ENCODE data around the gene CD55.

Gene CD55

DNA sequence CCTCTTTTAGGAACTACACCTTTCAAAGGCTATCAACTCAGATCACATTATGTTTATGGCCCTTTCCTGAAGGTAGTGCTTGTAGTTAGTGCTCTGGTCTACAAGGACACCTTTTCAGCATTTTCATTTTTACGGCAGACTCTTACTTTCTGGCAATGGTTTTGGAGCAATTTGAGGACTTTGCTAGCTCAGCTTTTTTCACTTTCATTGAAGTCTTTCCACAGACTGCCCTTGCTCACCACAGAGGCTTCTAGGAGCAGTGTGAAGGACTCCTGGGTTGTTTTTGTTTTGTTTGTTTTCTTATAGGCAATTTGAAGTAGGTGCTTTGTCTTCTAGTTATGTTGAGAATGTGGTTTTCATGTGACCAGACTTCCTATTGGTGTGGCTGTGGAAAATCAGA is 43.1 kb downstream of the CD55 start:
- no peak for DNase-seq

DNA sequence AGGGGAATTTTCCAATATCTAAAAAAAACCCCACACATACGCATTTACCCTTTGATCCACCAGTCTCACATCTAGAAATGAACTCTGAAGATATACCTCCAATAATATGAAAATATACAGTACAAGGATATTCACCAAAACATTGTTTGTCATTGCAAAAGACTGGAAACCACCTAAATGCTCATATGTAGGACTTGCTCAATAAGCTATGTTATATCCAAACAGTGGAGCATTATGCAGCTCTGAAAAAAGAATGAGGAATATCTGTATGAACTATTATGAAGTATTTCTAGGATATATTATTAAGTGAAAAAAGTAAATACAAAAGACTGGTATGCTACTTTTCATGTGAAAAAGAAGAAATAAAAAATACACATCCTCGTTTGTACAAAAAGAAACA is 43.6 kb downstream of the CD55 start:
- no peak for DNase-seq

DNA sequence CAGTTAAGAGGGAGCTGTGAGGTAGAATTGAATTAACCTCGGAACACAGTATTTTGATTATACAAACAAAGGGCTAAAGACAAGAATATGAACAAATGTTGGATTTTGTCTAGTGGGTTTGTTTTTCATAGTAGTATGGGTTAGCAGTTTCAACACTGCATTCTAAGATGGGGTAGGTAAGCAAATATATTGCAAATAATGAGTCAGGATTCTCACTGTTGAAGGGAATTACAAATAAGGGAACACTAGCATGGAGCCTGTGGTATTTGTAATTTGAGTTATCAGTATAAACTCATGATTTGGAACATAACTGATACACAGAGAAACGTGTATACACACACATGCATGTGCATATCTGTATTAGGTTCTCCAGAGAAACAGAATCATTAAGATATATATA is 44.5 kb downstream of the CD55 start:
- no peak for DNase-seq

DNA sequence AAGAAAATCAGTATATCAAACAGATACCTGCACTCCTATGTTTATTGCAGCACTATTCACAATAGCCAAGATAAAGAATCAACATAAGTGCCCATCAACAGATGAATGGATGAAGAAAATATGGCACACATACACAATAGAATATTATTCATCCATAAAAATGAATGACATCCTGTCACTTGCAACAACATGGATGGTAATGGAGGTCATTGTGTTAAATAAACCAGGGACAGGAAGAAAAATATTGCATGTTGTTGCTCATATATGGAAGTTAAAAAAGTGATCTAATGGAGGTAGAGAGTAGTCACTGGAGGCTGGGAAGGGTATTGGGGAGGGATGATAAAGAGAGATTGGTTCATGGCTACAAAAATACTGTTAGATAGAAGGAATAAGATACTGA is 67.2 kb downstream of the CD55 start:
- no peak for DNase-seq

DNA sequence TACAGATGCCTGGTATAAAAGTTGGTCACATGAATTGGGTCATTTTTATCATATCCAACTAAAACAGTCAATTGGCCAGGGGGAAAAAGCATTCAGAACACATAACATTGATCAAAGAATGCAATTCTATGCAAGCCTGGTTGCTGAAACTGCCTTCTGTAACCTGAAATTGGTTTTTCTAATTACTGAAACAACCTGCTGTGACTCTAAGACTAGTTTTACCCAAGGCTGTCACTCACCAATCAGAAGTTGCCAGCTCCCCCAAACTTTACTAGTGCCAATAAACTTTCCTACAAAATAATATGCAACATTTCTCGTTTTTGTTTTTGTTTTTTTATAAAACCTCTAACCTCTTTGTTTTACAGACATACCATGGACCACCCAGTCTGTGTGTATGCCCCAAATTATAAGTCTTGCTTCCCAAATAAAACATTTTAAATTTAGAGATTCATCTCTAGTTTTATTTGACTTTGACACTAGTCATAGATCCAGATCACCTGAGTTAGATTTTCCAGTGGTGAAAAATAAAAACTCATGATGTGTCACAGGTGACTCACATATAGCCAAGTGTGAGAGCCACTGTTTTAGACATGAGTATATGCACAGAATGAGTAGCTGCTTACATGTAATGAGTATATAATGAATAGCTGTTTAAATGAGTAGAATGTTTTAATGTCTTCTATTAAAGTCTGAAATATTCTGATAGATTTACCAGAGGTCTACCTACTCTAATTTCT is 68.4 kb downstream of the CD55 start:
- no peak for DNase-seq

DNA sequence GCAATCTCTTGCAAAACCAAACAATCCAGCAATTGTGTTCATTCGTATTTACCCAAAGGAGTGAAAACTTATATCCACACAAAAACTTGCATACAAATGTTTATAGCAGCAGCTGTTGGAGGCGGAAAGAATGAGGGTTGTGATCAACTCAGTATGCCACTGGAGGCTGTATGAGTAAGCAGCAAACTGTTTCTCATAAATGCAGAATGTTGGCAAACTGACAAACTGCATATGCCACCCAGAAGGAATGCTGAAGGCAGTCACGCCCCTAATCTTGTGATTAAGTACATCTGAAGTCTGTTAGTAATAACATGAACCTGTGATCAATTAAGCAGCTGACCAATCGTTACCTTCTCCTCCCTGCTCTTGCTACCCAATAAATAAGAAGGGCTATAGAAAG is 72.1 kb downstream of the CD55 start:
- DNase-seq = peak in 1 of 2 experiments; percentile 18

DNA sequence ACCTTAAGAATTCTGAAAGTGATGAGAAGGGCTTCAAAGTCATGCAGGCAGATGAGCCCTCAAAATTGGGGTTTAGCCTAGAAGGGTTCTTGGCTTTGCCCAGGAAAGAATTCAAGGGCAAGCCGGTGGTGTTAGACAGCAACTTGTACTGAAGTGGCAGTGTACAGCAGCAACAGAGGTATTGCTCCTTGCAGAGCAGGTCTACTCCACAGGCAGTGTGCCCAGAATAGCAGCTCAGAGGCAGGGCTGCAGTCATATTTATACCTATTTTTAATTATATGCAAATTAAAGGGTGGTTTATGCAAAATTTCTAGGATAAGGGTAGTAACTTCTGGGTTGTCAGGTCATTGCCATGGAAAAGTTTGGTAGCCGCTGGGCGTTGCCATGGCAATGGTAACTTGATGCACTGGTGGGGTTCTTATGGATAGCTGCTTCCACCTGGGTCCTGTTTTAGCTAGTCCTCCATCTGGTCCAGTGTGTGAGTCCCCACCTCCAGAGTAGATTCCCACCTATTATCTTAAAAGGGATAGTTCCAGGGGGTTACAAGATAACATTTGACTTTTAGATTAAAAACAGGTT is 74.8 kb downstream of the CD55 start:
- DNase-seq = no peak

DNA sequence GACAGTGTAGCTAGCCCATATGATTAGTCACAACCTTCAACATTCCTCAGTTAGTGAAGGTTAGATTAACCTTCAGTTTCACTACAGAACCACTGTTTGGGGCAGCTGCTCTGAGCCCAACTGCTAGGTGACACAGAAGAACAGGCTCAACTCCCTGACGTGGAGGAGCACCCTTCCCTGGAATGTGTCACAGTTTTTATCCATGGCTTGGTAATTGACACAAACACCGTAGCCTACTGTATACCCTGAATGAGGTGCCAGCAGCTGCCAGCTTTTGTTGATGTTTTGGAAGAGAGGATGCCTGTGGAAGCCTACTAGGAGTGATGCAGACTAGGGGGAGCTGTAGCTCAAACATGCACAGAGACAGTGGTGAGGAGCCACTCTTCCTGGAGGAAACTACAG is 76.0 kb downstream of the CD55 start:
- DNase-seq = no peak

DNA sequence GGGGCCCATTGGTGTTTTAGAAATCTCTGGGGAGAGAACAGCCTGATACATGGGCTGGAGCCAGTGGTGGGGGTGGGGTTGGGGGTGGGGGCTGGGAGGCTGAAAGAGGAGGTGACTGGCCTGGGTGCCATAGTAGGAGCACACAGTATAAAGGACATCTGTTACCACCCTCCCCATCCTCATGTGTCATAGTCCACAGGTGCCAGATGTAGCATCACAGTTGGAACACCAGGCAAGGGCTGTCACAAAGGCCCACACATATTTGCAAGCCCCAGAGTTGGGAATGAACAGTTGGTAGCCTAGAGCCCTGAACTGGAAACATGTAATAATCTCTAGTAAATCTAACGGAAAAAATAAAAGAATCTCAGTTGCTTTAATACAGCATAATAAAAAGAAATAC is 77.5 kb downstream of the CD55 start:
- no peak for DNase-seq

DNA sequence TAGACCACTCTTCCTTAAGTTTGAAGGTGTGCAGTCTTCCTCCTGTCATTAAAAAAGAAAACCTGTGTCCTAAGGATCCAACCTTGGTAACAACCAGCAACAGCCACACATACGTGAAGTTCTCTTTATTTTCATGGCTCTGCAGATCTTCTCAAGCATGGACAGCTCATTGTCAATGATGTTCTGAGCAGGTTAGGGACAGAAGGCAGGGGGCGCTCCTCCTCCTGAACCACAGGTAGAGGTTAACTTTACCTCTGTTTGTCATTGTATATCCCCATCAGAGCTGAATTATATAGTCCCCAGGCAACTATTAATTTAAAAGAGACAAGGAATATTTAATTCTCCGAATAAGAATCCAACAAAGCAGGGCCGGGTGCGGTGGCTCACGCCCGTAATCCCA is 80.1 kb downstream of the CD55 start:
- DNase-seq = no peak

DNA sequence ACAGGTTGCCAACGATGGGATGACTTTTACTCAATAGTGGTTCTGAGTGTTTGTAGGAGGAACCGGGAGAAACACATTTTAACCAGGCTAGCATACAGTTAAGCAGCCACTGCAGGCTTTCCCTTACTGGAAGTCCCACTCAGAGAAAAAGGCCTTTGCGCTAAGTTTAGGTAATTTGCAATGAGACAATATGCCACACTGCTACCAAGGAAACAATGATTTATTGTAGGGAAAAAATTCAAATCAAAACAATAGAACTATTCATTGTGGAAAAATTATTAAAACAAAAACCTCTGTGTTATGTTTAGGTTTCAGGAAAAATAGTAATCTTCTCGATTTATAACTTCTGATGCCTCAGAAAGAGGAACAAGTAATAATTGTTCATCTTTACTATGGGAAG is 81.3 kb downstream of the CD55 start:
- DNase-seq = no peak

DNA sequence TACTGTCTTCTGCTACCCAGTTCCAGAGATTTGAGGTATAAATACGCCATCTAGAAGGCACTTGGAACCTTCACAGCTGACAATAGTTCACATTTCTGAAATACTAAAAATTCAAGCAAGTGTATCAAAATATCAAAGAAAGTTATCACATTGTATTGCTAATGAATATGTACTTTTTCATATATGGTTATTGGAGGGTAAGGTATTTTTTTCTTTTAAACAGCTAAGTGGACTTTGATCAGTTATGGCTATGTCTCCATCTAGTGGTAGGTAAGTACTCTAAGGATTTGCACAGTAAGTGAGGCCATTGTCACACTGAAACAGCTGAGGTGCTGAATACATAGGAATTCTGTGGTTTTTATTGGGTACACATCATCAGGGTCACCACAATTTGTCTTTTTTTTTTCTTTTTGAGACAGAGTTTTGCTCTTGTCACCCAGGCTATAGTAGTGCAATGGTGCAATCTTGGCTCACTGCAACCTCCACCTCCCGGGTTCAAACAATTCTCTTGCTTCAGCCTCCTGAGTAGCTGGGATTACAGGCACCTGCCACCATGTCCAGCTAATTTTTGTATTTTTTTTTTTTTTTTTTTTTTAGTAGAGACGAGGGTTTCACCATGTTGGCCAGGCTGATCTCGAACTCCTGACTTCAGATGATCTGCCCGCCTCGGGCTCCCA is 83.5 kb downstream of the CD55 start:
- peak; percentile 21 to 56 for DNase-seq

DNA sequence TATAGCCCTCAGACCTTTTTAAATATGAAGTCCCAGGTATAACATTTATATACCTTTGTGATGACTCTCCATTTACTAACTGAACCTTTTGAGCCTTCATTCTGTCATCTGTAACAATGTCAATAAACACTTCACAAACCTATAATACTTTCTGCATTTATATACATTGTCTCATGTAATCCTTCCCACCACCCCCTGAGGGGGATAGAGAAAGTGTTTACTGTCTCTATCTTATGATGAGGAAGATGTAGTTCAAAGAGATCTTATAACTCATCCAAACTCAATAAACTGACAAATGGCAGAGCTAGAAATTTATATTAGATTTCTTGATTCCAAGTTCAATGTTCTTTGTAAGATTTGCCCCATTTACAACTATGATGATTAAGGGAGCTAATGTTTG is 84.3 kb downstream of the CD55 start:
- DNase-seq = no peak

DNA sequence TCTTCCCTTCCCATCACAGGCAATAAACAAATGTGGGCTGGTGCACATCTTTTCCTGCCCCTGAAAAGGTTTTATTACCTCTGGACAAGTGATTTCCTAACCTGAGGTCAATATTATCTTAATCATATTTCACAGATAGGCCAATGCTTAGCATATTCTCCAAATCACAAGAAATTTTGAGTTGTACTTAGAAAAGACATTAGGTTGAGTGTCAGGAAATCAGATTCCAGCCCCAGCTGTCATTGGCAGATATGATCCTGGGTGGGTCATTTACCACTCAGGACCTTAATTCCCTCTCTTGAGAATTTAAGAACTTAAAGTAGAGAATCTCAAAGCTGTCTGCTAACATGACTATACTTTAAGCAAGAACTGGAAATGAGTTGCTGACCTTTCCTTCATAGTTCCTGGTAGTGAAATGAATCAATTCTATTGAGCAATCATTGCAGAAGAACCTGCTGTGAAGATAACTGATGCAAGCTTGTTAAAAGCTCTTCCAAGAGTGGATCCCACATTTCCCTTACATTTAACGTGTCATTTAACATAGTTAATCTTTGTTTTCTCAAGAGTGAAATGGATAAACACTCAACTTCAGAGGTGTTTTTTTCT is 86.3 kb downstream of the CD55 start:
- no peak for DNase-seq

Measured in NCI-H446 (cell line).